Left ventricle myocardium inferior (tissue), 1 donor: ENCODE data around the gene NLGN1. TPM values are rescaled to one million over a fixed set of nuclear protein-coding genes. Genes with fewer than 3 reads are reported as not detected.

Source experiments
- DNase-seq: peaks from one replicate; pipeline ENCODE4 v3.0.0-alpha.2; 2020
- H3K27ac ChIP-seq: fragments of 200-600 bp; replicated peaks from 2 replicates; pipeline ENCODE4 v1.8.0; 2021
- H3K27me3 ChIP-seq: fragments of 200-600 bp; 2 replicates; pipeline ENCODE4 v1.8.0; 2021; ENCODE audit warnings: low read depth
- H3K36me3 ChIP-seq: fragments of 200-600 bp; 2 replicates; pipeline ENCODE4 v1.8.0; 2021
- H3K4me1 ChIP-seq: fragments of 200-600 bp; 2 replicates; pipeline ENCODE4 v1.8.0; 2021
- H3K4me3 ChIP-seq: fragments of 200-600 bp; 2 replicates; pipeline ENCODE4 v1.8.0; 2021; ENCODE audit warnings: mild to moderate bottlenecking, moderate library complexity
- H3K9me3 ChIP-seq: fragments of 200-600 bp; replicated peaks from 2 replicates; pipeline ENCODE4 v1.8.0; 2021
- CTCF ChIP-seq: fragments of 200-600 bp; IDR thresholded peaks from 2 replicates; pipeline ENCODE4 v1.8.0; 2021; ENCODE audit warnings: antibody characterized with exemption, mild to moderate bottlenecking, borderline replicate concordance
- intact Hi-C: fragments of 100-400 bp; cut with micrococcal nuclease; formaldehyde crosslinking; loops from one replicate; pipeline ENCODE4 v1.11.0; 2022
- total RNA-seq: library from RNA; stranded (reverse); fragmentation: NEBNext Ultra II Directional; extraction: Animal tissue kit (Norgen Biotek cat#: 25700); gene quantifications from one replicate; pipeline ENCODE4 v1.2.1, GENCODE V29; 2021
- donor health status: DM: no; HTN: yes; CAD: no; lungs with severe emphysema.

Gene NLGN1
- total RNA-seq, 1 donor from 2014 or later, result 13.7 TPM

GRCh38 chr3:173939331-173939730 lies 541.8 kb downstream of the NLGN1 start:
- no peak for DNase-seq
- Histone ChIP-seq H3K27me3 (no peaks in the 10 kb centered on the region), H3K36me3 (no peaks in the 10 kb centered on the region), H3K27ac (no peak overlapping the region), H3K9me3 (no peaks in the 10 kb centered on the region), H3K4me3 (no peak overlapping the region), H3K4me1 (no peaks in the 10 kb centered on the region)
- intact Hi-C loops, result no loop called here
- TF ChIP-seq CTCF, result no peak

DNA sequence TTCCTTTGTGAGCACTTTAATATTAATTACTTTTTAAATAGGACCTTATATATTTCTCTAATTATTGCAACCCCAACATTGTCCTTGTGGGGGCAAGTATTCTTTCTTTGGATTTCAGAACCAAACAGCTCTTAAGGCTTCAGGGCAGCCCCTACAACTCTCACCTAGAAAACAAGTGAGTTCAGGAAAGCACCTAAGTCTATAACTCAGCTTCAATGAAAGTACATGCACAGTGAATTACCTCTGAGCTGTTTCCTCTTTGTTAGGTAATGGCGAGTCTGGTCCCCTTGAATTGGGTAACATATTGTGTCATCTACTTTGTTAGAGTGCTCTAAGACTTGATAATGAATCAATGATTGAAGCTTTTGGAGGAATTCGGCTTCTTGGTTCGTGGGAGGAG lies 545.7 kb downstream of the NLGN1 start:
- intact Hi-C loops, result no loop called here
- Histone ChIP-seq H3K4me3 (no peak overlapping the region), H3K27ac (no peak overlapping the region), H3K36me3 (no peaks in the 10 kb centered on the region), H3K9me3 (no peaks in the 10 kb centered on the region), H3K27me3 (no peaks in the 10 kb centered on the region), H3K4me1 (no peaks in the 10 kb centered on the region)
- no peak for TF ChIP-seq CTCF
- no peak for DNase-seq

GRCh38 chr3:173945170-173945569 lies 547.6 kb downstream of the NLGN1 start:
- no peaks in the 10 kb centered on the region for H3K4me1 ChIP-seq
- H3K9me3 ChIP-seq, result no peaks in the 10 kb centered on the region
- H3K27me3 ChIP-seq, result no peaks in the 10 kb centered on the region
- no peak overlapping the region for H3K27ac ChIP-seq
- no peaks in the 10 kb centered on the region for H3K36me3 ChIP-seq
- DNase-seq, result no peak
- intact Hi-C loops, result no loop called here
- no peak for TF ChIP-seq CTCF
- no peak overlapping the region for H3K4me3 ChIP-seq

GRCh38 chr3:173945806-173946205 lies 548.3 kb downstream of the NLGN1 start:
- intact Hi-C loops, result no loop called here
- Histone ChIP-seq H3K4me1 (no peaks in the 10 kb centered on the region), H3K27me3 (no peaks in the 10 kb centered on the region), H3K36me3 (no peaks in the 10 kb centered on the region), H3K4me3 (no peak overlapping the region), H3K27ac (no peak overlapping the region), H3K9me3 (no peaks in the 10 kb centered on the region)
- no peak for TF ChIP-seq CTCF
- DNase-seq, result no peak

- Histone ChIP-seq H3K4me3 (no peak overlapping the region), H3K27ac (no peak overlapping the region), H3K36me3 (no peaks in the 10 kb centered on the region), H3K27me3 (no peaks in the 10 kb centered on the region), H3K9me3 (no peaks in the 10 kb centered on the region), H3K4me1 (no peaks in the 10 kb centered on the region)
- intact Hi-C loops, result no loop called here
- TF ChIP-seq CTCF, result no peak
- DNase-seq, result no peak
Measured at GRCh38 chr3:173954647-173955046, 557.1 kb downstream of the NLGN1 start.

DNA sequence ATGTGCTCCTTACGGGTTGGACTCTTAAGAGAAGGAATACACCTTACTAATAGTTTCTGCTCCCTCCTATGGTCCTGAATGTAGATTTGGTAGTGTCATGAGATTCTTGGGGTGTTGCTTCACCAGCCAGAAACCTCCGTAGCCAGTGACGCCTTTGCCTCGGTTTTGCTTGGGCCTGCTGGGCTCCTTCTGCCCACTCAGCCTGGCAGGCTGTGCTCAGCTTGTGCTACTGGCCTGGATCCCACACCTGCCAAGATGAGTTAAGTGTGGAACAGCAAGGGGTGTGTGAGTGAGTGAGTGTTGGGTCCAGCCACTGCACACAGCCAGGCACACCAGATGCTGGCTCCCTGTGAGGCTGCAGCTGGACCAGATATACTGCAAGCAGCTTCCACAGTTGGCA lies 560.1 kb downstream of the NLGN1 start:
- TF ChIP-seq CTCF, result no peak
- no peaks in the 10 kb centered on the region for H3K27me3 ChIP-seq
- no peak overlapping the region for H3K4me3 ChIP-seq
- no peak overlapping the region for H3K27ac ChIP-seq
- no peak for DNase-seq
- no peaks in the 10 kb centered on the region for H3K4me1 ChIP-seq
- intact Hi-C loops, result no loop called here
- H3K36me3 ChIP-seq, result no peaks in the 10 kb centered on the region
- no peaks in the 10 kb centered on the region for H3K9me3 ChIP-seq
